Activated CD4-positive, CD25-positive, alpha-beta regulatory T cell (primary cell): ENCODE results near the gene WDR86.

Experiments
- DNase-seq, 4 experiments: peaks; one replicate each; lab custom pipeline; 2025; lab: John Stamatoyannopoulos, UW

The WDR86 gene

GRCh38 chr7:151391358-151391730 is 18.5 kb downstream of the WDR86 start:
- DNase-seq: no peak

- no peak for DNase-seq
Measured at GRCh38 chr7:151390598-151391357, 19.1 kb downstream of the WDR86 start.

GRCh38 chr7:151389768-151390597 is 19.9 kb downstream of the WDR86 start:
- no peak for DNase-seq

GRCh38 chr7:151389096-151389767 is 20.6 kb downstream of the WDR86 start:
- no peak for DNase-seq

GRCh38 chr7:151388430-151388829 is 21.4 kb downstream of the WDR86 start:
- no peak for DNase-seq

GRCh38 chr7:151388007-151388297 is 21.9 kb downstream of the WDR86 start:
- DNase-seq: no peak

GRCh38 chr7:151387161-151388006 is 22.5 kb downstream of the WDR86 start:
- no peak for DNase-seq

GRCh38 chr7:151386301-151387160 is 23.3 kb downstream of the WDR86 start:
- DNase-seq: no peak

- no peak for DNase-seq
Measured at GRCh38 chr7:151385626-151386300, 24.1 kb downstream of the WDR86 start.

GRCh38 chr7:151384776-151385625 is 24.8 kb downstream of the WDR86 start:
- DNase-seq: no peak

- DNase-seq: no peak
Measured at GRCh38 chr7:151384352-151384697, 25.5 kb downstream of the WDR86 start.

GRCh38 chr7:151383638-151384351 is 26.0 kb downstream of the WDR86 start:
- DNase-seq: no peak

GRCh38 chr7:151382079-151382885 is 27.6 kb downstream of the WDR86 start:
- no peak for DNase-seq

GRCh38 chr7:151381348-151382078 is 28.3 kb downstream of the WDR86 start:
- no peak for DNase-seq

- no peak for DNase-seq
Measured at GRCh38 chr7:151381098-151381347, 28.8 kb downstream of the WDR86 start.

GRCh38 chr7:151380199-151381097 is 29.4 kb downstream of the WDR86 start:
- DNase-seq: no peak
